Measurements from ENCODE around the gene SLC7A11.
"Not testable (repeated sequence)": the region's sequence is repeated elsewhere in the genome, so short reads cannot be mapped to it uniquely, and the experiment has no call there.

Gene SLC7A11

GRCh38 chr4:138241281-138242075 lies 671 bp downstream of the SLC7A11 start:
- DNase-seq = no peak

GRCh38 chr4:138239491-138239890 lies 2.7 kb downstream of the SLC7A11 start:
- no peak for DNase-seq

DNA sequence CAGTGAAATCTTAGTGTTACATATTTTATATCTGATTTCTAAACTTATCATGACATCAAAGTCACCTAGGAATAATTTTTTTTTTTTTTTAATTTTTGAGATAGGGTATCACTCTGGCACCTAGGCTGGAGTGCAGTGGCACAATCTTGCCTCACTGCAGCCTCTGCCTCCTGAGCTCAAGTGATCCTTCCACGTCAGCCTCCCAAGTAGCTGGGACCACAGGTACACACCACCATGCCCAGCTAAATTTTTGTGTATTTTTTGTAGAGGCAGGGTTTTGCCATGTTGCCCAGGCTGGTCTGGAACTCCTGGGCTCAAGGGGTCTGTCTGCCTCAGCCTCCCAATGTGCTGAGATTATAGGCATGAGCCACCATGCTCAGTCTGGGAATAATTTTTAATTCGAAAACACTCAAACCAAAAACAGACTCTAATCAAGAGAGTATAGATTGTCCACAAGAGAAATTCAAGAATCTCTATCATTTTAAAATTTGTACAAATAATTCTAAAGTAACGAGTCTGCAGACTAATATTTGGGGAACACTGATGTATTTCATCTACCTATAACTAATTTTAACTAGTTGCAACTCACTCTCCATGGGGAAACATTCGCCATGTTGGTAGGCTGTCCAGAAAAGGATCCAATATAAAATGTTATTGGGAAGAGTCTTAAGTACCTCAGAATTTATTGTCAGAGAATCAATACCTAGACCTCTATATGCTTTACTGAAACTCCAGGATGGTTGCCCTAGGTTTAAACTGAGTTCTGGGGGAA lies 3.4 kb downstream of the SLC7A11 start:
- no peak for DNase-seq

- not testable (repeated sequence) for DNase-seq
Measured at GRCh38 chr4:138237132-138237531, 5.0 kb downstream of the SLC7A11 start.

- no peak for DNase-seq
Measured at GRCh38 chr4:138236037-138236436, 6.1 kb downstream of the SLC7A11 start.

GRCh38 chr4:138235419-138235952 lies 6.7 kb downstream of the SLC7A11 start:
- no peak for DNase-seq

GRCh38 chr4:138234248-138234647 lies 7.9 kb downstream of the SLC7A11 start:
- DNase-seq = no peak

DNA sequence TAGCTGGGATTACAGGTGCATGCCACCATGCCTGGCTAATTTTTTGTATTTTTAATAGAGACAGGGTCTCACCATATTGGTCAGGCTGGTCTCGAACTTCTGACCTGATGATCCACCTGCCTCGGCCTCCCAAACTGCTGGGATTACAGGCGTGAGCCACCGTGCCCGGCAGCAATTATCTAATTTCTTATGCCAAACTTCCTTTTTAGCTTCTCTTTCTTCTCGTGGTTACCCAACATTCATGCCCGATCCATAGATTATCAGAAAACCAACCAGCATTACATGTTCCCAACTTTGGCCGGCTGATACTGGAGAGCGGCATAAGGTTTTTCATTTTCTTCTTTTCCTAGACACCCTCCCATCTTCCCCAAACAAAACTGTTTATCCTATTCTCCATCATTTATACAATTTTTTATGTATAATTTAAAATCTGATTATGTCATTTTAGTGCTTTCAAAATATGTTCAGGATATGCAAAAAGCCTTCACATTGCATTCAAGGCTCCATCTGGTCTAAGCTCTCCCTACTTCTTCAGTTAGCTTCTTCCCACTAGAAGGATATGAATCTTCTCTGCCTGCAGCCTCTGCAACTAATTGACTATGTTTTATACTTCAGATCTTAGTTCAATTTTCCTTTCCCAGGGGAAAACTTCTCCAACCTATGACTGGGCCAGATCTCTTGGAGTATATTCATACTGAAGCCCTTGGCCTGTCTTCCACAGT lies 8.7 kb downstream of the SLC7A11 start:
- no peak for DNase-seq

- DNase-seq = no peak
Measured at GRCh38 chr4:138232364-138232763, 9.8 kb downstream of the SLC7A11 start.

DNA sequence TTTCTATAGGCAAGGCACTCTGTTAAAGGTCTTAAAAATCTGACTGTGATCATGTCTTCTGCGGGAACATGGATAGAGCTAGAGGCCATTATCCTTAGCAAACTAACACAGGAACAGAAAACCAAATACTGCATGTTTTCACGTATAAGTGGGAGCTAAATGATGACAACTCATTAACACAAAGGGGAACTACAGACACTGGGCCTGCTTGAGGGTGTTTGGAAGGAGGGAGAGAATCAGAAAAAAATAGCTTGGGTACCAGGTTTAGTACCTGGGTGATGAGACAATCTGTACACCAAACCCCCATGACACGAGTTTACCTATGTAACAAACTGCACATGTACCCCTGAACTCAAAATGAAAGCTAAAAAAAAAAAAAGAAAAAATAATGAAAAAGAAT lies 12.1 kb downstream of the SLC7A11 start:
- DNase-seq = no peak

DNA sequence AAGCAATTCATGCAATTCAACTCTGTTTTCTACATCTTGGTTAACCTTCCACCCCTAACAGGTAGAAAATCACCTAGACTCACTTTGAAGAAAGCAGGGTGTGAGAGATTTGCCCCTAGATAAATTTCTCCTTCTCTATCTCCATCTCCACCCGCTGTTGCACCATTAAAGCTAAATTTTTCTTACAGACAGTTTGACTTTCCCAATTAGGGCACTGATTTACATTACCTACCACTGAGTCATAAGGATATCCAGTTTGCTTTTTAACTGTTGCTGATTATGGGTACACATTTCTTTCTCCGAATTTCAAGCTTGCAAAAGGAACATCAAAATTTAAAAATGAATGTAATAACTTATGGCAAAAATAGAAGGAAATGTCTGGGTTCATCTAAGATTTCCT lies 13.0 kb downstream of the SLC7A11 start:
- DNase-seq = no peak

GRCh38 chr4:138226351-138226750 lies 15.8 kb downstream of the SLC7A11 start:
- DNase-seq = no peak

- DNase-seq = no peak
Measured at GRCh38 chr4:138225477-138225876, 16.7 kb downstream of the SLC7A11 start.

DNA sequence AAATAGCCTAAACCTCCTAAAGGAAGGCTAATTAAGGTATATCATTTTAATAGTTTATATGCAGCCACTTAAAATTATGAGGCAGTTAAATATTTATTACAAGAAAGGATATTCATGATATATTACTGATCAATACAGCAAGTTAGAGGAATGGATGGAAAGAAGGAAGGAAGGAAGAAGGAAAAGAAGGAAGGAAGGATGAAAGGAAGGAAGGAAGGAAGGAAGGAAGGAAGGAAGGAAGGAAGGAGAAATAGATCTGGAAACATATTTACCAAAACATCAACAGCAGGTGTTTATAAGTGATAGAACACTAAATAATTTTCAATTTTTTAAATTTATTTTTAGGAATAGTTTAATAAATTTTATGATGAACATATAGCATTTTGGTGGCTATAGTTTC lies 17.5 kb downstream of the SLC7A11 start:
- DNase-seq = no peak

GRCh38 chr4:138223231-138223910 lies 18.8 kb downstream of the SLC7A11 start:
- DNase-seq = no peak

GRCh38 chr4:138222046-138222445 lies 20.1 kb downstream of the SLC7A11 start:
- no peak for DNase-seq

DNA sequence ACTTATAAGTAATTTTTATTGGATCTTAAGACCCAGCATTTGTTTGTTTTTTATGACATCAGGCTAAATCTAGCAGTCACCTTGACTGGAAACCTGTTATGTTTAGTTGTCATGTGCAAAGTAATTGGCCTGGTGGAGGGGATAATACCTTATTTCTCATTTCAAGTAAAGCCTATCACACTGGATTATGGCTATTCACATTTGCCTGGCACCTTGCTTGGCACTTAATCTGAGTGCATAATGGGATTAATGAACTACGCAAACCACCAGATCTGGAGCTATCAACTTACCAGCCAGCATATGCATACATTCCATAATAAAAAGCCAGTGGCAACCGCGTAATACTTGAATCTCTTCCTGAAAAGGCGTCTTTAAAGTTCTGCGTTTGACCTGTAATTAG lies 23.2 kb downstream of the SLC7A11 start:
- DNase-seq = no peak

GRCh38 chr4:138217567-138217966 lies 24.6 kb downstream of the SLC7A11 start:
- no peak for DNase-seq

DNA sequence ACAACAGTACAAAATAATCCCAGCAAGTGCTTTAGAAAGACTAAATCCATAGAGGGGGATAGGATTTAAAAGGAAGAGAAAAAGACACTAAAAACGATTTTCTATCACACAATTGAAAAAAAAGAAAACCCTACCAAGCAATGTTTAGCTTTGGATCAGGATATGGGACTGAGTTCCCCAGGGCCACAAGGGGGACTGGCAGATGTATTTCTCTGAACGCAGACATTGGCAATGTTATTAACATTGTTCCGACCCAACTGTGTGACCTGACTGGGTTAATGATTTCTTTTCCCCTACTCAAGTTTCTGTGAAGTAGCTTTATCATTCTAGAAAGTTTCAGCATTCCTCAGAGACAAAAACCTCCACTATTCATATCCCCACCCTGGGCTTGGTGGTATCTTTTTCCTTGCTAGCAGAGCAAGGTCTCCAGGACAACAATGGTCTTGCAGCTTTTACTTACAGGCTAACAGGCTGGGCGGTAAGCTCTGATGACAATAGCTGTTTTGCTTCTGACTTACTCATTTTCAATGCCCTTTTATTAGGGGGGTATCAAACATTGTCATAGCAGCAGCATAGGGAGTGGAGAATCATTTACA lies 25.8 kb downstream of the SLC7A11 start:
- DNase-seq = no peak

GRCh38 chr4:138210576-138210975 lies 31.6 kb downstream of the SLC7A11 start:
- not testable (repeated sequence) for DNase-seq

GRCh38 chr4:138209094-138209493 lies 33.1 kb downstream of the SLC7A11 start:
- no peak for DNase-seq

GRCh38 chr4:138205531-138206233 lies 36.5 kb downstream of the SLC7A11 start:
- DNase-seq = no peak
